Activated CD4-positive, CD25-positive, alpha-beta regulatory T cell treated with anti-CD3 and anti-CD28 coated beads, Interleukin-2, amount 50 U/mL, for 72 hours (primary cell): ENCODE results near the gene NOTCH4.

Experiments
- DNase-seq: peaks from one replicate; pipeline ENCODE4 v3.0.0; 2021

Gene NOTCH4

DNA sequence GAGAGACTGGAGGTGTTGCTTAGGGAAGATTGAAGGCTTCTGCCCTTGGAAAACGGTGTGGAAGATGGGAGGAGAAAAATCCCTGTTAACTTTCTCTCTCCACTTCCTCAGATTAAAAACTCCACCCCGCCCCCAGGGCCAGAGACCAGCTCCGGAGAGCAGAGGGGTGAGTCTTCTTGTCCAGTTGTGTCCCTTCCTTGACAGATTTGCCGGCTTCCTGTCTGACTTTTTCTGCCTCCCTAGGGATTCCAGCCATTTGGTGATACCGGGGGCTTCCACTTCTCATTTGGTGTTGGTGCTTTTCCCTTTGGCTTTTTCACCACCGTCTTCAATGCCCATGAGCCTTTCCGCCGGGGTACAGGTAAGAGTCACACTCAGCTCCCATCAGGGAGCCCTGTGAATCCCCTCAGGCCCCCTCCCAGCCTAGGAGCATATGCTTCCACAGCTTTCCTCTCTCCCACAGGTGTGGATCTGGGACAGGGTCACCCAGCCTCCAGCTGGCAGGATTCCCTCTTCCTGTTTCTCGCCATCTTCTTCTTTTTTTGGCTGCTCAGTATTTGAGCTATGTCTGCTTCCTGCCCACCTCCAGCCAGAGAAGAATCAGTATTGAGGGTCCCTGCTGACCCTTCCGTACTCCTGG is 44.0 kb downstream of the NOTCH4 start:
- DNase-seq, result no peak

DNA sequence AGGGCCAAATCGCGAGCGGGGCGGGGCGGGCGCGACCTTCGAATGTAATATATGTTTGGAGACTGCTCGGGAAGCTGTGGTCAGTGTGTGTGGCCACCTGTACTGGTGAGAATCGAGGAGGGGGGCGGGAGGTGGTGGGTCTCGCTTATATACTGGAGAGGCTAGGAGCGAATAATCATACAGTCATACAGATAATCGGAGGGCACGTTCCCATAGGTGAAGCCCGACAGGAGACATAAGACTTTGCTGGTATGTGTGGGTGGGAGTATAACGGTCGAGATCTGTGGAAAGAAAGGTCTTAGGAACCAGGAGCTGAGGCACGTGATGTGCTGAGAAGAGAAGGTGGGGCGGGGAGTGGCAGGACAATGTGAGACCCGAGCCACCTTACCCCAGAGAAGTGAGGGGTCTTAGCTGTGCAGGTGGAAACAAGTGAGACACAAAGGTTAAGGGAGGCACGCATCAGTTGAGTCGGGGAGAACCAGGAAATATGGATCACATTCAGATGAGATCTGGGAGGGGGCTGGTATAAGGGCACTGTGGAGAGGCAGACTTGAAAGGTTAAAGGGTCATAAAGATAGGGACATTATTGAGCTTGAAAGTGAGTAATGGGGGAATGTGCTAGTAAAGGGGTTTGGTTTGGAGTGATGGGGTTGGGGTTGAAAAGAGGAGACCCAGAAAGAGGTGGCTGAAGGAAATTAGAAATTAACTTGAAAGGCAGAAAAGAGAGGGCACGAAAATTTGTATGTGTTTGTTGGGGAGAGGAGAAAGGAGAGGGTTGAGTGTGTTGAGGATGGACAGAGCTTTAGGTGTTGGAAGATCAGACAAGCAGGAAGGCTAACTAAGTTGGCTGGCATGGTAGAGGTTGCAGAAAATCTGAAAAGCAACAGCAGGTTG is 45.1 kb downstream of the NOTCH4 start:
- DNase-seq, result no peak

DNA sequence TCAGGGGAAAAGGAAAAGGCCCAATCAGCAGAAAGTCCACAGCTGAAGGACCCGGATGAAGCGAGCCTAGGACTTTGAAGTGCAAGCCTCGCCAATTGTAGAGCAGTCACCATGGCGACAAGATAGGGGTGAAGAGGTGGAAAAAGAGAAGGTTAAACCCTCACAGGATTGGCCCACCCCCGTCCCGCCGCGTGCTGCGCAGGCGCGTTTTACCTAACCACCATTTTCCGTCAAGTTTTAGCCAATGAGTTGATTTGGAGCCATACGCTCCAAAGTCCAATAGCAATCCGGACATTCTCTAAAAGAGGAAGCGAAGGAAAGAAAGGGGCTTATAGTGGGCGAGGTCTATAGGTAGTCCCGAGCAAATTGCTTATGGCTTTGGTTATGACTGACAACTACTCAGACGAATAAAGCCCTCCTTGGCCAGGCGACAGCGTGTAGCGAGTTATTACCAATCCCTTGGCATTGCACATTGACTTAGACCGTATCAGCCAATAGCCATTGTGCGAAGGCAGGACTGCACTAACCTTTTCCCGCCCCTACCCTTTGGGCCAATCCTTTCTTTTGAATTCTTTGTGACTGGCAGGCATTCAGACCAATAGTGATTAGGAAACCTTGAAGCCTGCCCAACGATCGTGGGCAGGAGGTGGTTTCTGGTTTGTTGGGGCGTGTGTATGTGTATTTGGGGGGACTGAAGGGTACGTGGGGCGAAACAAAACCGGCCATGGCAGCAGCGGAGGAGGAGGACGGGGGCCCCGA is 45.9 kb downstream of the NOTCH4 start, which contains the start of gene RNF5:
RNF5 (plus strand) TSS at position 618 of the 759 bp plus-strand sequence; CDS start at position 725, 107 bp downstream.
- DNase-seq, result peak; percentile 78

DNA sequence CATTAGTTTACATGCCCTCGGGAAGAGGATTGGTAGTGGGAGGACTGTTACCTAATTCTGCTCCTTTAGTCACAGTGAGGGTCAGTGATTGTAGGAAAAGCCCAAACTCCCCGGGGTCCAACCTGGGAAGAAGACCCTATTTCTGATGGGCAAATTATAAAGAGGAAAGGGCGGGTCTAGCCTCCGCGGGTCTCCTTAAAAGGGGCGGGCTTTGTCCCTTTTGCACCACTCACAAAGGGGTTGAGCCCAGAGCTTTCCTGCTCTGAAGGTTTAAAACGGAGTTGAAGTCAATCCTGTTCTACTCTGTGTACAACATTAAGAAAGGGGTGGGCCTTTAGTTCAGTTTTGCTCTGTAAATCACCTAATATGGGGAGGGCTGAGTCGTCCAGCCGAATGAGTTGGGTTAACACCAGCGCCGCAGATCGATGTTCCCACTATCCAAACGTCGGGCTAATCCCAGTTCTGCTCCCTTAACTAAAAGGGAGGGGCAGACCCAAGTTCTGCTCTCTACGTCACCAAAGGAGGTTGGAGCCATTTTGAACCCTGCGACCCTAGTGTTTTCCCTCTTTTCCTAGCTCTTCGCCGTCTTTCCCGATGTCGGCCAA is 46.6 kb downstream of the NOTCH4 start:
- no peak for DNase-seq

DNA sequence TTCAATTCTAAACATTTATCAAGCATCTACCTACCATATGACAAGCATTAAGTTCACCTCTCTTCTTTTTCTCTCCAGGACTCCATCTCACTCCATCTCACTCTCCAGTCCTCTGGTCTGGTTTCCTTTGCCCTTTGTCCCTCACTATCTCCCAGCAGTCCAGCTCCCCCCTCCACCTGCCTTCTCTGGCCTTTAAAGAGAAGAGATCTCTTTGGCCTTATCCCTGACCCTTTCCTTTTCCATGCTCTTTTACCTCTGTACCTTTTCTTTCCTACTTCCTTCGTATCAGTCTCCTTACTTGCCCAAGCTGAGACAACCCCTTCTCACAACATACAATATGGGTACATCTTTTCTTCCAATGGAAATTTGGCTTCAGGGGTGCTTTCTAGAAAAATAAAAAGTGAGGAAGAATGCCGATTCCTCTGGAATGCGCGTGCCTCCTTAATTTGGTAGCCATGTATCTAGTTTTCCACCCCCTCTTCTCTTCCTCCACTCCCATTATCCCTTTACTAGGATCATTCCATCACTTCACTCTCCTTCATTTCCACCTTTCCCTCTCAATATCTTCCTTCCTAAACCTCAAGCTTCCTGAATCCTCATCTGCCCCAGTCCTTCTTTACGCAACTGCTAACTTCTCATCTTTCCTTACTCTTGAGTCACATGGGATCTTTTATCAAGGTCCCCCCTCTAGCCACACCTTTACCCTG is 47.2 kb downstream of the NOTCH4 start:
- no peak for DNase-seq

DNA sequence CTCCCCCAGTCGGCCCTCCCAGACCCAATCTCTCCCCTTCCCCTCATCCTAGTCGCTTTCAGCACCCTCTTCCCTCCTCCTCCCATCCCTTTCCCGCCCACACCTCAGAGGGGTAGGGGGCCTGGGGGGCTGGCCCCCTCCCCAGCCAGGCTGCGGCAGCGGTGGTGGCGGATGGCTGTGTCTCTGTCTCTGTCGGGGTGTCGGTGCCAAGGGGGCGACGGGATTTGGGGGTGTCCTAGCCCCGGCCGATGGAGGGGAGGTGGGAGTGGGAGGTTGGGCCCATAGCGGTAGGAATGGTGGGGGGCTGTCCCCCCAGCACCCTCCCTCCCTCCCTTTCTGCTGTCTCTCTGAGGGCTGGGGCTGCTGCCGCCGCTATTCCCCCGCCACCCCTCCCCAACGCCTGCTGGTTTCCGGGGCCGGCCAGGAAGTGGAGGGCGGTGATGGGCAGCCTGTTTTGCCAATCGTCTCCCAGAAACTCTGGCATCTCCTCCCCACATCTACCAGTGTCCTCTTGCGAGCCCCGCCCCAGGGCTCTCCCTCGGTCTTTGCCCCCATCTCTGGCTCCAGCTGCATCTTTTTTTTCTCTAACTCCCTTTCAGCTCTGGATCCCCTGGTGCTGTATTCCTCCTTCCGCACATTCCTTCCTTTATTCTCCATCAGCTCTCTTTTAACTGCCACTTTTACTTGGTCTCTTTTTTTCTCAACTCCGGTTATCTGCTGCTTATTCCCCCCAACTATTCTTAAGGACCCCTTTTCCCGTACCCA is 48.0 kb downstream of the NOTCH4 start, which contains the start of gene AGPAT1:
AGPAT1 (minus strand) TSS at position 374 of the 765 bp plus-strand sequence. CDS start 4,588 bp downstream, outside the sequence.
- peak; percentile 98 for DNase-seq

DNA sequence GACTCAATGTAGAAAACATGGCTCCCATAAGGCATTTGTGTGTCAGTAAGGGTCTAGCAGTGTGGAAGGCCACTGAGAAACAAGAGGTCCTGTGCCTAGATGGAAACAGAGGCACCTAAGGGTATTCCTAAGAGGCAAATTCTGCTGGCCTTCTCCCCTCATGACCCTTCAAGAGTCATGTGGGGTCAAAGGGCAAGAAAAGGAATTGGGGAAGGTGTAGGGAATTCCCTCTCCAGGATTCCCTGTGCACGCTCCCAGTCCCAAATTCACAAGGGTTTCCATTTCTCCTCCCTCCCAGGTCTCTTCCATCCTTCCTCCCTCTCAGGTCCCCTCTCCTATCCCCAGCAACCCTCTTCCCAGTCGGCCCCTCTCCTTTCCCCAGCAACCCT is 48.6 kb downstream of the NOTCH4 start:
- DNase-seq, result no peak

DNA sequence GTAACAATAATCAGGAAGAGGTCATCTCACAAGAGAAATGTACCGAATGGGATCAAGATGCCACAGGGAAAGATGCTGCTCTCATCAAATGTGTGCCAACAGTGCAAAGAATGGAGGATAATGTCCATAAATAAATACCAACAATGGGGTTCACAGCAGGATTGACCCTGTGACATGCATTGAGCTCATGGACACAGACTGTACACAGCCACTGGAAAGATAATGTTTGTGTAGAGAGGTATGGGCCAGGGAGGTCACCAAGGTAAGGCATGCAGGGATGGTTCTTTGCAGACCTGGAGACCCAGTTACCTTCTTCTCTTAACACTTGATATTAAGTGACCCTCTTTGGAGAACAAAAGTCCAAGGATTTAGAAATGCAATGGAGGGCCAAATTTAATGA is 49.5 kb downstream of the NOTCH4 start:
- DNase-seq, result no peak

DNA sequence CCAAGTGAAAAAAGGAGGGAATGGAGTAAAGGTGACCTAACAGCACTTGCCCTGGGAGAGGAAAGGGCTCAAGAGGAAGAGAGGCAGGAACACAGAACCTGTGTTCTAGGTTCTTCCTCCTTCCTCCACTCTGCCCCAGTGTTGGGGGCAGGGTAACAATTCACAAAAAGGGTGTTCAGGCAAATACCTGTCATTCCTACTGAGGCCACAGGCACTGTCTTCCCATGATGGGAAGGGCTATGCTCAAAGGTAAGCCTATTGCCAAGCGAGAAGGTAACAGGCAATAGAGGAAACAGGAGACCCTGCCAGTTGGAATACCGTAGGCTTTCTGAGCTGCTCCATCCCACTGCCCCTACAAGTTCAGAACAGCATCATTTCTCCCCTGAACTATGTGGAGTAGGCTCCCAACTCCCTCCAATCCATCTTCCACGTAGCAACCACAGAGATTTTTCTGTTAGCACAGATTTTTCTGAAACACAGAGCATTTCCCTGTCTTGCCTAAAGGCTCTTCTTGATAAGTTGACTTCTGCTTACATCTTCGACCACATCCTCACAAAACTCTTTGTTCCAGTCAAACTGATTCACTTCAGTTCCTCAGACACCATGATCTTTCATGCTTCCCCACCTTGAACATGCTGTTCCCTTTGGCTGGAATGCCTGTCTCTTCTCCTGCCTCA is 50.7 kb downstream of the NOTCH4 start:
- DNase-seq, result no peak

DNA sequence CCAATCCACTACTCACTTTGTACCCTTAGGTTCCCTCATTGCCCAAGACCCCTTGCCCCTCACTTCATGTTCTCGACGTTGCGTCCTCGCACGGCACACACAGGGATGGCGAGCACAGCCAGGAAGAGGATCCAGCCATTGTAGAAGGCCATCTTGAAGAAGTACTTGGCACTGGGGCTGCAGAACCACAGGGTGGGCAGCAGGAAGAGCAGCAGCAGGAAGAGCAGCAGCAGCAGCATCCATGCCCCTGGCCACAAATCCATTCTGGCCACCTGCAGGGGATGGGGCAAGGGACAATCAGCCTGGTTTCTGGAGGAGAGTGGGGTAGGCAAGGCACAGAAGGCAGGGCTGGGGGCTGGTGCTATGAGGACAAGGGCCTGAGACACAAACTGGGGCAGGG is 52.6 kb downstream of the NOTCH4 start:
- DNase-seq, result no peak

DNA sequence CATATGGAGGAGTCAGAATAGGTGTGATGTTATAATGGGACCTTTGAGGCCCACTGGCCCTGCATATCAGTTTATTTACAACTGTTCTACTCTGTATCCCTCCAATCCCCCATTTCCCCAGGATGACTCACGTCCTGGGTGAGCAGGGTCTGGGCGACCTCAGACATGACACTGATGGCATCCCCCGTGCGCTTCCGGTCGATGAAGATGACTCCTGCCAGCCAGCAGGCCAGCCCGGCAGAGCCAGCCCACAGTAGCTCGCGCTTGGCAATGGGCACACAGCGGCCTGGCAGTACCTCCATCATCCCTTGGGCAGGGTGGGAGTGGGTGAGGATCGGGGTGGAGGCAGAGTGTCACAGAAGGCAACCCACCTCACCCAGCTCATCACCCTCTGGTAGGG is 53.6 kb downstream of the NOTCH4 start:
- DNase-seq, result no peak

DNA sequence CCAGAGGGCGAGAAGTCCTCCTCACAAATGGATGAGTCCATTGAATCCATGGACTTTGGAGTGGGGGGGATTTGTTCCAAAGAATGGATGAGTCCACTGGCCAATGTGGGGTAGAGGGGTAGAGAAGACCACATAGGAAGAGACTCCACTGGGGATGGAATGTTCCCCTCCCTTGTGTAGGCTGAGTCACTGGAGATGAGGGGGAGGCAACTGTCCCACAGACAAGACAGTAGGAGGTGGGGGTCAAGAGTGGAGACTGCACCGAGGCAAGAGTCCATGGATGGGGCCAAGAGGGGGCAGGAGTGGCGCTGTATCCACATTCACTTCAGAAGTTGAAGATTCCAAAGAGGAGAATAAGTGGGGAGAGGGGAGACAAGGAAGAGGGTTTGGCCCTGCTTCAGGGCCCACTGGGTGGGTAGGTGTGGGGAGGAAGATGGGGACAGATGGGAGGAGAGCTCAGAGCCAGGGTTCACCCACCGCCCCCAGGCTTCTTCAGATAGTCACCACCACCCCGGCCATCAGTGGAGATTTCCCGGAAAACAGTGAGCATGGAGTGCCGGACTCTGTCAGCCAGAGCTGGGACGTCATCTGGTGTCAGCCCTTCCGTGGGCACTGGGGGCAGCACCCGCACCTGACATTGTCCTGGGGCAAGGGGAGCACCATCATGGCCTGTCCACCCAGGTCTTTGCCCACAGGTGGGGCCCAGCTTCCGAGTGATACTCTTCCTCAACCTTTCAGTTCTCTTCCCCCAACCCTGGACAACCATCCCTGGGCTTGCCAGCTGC is 54.9 kb downstream of the NOTCH4 start:
- no peak for DNase-seq

DNA sequence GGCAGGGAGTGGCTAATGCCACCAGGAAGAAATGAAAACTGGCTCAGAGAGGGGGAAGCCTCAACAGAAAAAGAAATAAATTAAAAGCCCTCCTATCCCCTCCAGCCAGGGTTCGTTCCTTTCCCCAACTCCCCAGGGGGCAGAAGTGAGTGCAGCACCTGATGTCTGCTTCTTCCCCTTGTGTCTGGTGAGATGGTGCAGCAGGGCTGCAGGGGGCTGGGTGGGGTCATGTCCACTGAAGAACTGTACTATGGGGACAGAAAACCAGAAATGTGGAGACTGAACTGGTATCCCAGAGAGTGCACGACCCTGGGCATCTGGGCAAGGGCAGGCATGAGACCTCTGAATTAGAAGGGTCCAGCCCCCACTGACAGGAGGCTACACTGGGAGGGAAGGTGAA is 55.5 kb downstream of the NOTCH4 start:
- no peak for DNase-seq

DNA sequence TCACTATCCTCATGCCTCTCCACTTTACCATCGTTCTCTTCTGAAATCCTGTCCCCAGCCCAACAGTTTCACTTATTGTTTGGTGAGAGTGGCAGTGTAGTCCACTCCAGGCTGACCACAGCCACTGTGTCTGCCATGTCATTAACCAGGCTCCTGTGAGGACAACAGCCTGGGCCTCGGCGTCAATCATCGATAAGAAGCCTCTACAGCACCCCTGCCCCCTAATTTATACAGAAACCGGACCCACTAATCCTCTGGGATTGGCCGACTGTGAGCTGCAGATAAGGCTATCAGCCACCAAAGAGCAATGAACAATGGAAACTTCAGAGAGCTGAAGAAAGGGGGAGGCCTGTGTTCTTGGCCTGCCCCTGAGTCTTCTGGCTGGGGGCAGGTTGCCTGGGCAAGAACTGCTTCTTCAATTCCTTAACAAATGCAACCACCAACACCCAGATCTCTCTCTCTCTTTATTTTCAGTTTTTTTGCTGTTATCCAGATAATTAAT is 56.1 kb downstream of the NOTCH4 start:
- DNase-seq, result no peak

DNA sequence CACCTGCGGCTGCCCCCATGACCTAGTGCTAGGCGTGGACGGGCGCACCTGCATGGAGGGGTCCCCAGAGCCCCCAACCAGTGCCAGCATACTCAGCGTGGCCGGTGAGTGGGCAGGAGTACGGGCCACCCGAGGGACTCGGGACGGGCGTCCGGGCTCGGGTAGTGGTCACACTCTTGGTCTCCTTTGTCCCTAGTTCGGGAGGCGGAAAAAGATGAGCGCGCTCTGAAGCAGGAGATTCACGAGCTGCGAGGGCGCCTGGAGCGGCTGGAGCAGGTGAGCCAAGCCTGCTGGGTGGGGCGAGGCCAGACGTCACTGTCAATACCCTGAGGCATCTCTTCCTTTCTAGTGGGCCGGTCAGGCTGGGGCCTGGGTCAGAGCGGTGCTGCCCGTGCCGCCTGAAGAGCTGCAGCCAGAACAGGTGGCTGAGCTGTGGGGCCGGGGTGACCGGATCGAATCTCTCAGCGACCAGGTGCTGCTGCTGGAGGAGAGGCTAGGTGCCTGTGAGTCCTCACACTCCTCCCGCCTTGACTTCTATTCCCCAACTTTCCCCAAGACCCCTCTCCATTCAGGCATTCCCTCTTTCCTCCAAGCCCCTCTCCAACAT is 56.6 kb downstream of the NOTCH4 start:
- no peak for DNase-seq

DNA sequence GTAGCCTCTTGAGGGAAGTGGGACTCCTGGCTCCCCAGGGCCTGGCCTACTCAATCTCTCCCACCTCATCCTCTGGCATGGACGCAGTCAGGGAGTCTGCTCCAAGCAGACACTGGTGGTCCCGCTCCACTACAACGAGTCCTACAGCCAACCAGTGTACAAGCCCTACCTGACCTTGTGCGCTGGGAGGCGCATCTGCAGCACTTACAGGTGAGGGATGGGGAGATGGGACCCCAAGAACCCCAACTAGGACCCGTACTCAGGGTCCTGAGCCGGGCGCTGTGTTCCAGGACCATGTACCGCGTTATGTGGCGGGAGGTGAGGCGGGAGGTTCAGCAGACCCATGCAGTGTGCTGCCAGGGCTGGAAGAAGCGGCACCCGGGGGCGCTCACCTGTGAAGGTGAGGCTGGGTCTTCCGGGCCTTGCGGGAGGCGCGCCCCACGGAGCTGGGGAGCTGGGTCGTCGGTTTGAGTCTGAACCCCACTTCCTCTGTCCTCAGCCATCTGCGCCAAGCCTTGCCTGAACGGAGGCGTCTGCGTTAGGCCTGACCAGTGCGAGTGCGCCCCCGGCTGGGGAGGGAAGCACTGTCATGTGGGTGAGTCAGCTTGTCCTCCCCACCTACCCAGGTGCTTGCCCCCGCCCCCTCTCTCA is 57.3 kb downstream of the NOTCH4 start:
- DNase-seq, result no peak

DNA sequence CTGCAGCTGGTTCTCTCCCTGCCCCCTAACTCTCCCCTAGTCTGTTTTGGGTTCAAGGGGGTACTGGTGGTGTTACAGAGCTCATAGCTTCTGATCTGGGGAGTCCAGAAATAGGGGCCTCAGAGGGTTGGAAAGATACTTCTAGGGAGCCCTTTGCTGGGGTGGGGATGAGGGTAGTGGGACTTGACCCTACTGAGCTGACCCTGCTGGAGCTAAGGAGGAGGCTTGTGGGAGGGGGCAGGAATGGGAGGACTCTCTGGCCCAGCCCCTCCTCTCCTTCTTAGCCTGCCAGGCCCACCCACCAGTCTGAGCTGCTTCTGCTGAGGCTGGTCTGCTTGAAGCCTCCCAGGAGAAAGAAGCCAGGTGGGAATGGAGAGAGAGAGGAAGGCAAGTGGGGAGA is 59.6 kb downstream of the NOTCH4 start, which contains the start of gene EGFL8:
EGFL8 (plus strand) TSS at position 301 of the 400 bp plus-strand sequence. CDS start 1,571 bp downstream, outside the sequence.
- DNase-seq, result no peak

DNA sequence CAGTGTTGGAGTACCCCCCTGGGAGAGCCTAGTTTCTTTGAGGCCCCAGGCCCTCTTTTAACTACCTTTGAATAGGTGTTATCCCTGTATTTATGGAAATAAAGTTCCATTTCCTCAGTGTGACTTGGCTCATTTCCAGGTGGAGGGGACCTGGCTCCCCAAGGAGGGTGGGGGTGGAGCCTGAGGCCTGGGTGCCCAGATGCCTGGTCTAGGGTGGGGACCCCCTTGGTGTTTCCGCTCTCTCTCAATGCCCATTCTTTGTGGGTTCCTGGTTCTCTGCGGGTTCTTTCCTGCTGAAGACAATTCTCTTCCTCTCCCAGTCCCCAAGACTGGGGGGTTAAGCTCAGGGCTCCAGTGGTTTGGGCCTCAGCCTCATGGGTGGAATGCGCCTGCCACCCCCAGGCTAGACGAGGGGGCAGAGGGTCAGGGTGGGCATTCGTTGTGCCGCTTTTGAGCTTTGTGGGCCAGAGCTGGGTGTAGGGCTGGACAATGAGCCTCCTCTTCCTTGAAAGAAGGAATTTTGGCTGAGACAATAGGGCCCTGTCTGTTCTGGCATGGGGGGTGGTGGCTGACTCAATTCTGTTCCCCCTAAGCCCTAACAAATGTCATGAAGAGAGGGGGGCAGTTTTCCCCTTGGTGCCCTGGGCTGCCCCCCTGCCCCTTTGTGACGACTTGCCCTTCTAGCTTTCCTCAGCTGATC is 60.2 kb downstream of the NOTCH4 start:
- no peak for DNase-seq
